A673 (cell line): Measurements from ENCODE around the gene HES5. TPM values are rescaled to one million over a fixed set of nuclear protein-coding genes. Genes with fewer than 3 reads are reported as not detected.

Experiments used
- BruUV-seq: library from RNA; stranded (reverse); fragments of 400-500 nt; replicated peaks from 2 replicates; lab custom pipeline; 2021; lab: Mats Ljungman, UMichigan
- CTCF ChIA-PET: fragments of 300-600 bp; sonication (Branson Sonifier 250); formaldehyde crosslinking; loops from one replicate; lab custom pipeline; 2022; ENCODE audit warnings: antibody characterized with exemption; lab: Charles Lee
- POLR2A ChIA-PET: fragments of 300-600 bp; sonication (Branson Sonifier 250); formaldehyde crosslinking; loops from one replicate; lab custom pipeline; 2022; ENCODE audit warnings: antibody characterized with exemption; ENCODE audit not compliant: low non-redundant PET; lab: Charles Lee
- DNase-seq: peaks from one replicate; pipeline ENCODE4 v3.0.0-alpha.2; 2015; ENCODE audit warnings: low spot score
- H3K27ac ChIP-seq: fragments of 200-600 bp; sonication (generic); 2 replicates; pipeline ENCODE4 v1.5.1; 2016; ENCODE audit warnings: mixed run types, low read depth, mild to moderate bottlenecking, mixed read lengths, antibody characterized with exemption, low read length; ENCODE audit not compliant: poor library complexity, severe bottlenecking
- H3K27me3 ChIP-seq: fragments of 200-600 bp; sonication (generic); replicated peaks from 2 replicates; pipeline ENCODE4 v1.6.1; 2017; ENCODE audit warnings: mixed run types, low read depth, mild to moderate bottlenecking, mixed read lengths, antibody characterized with exemption, low read length; ENCODE audit not compliant: insufficient read depth, poor library complexity
- H3K36me3 ChIP-seq: fragments of 200-600 bp; sonication (generic); 2 replicates; pipeline ENCODE4 v1.6.1; 2016; ENCODE audit warnings: mixed run types, mild to moderate bottlenecking, mixed read lengths, antibody characterized with exemption, low read length; ENCODE audit not compliant: insufficient read depth, poor library complexity, severe bottlenecking
- H3K4me1 ChIP-seq: fragments of 200-600 bp; sonication (generic); 2 replicates; pipeline ENCODE4 v1.6.1; 2017; ENCODE audit warnings: mixed run types, mild to moderate bottlenecking, mixed read lengths, antibody characterized with exemption, low read length; ENCODE audit not compliant: insufficient read depth, poor library complexity, severe bottlenecking
- H3K4me3 ChIP-seq: fragments of 200-600 bp; sonication (generic); 2 replicates; pipeline ENCODE4 v1.5.1; 2016; ENCODE audit warnings: low read depth, mixed run types, mild to moderate bottlenecking, mixed read lengths, low read length; ENCODE audit not compliant: poor library complexity, severe bottlenecking
- H3K9me3 ChIP-seq: fragments of 200-600 bp; sonication (generic); 2 replicates; pipeline ENCODE4 v1.6.1; 2016; ENCODE audit warnings: mixed run types, low read depth, mild to moderate bottlenecking, mixed read lengths, antibody characterized with exemption, low read length; ENCODE audit not compliant: poor library complexity, severe bottlenecking
- EZH2 ChIP-seq: fragments of 200-600 bp; sonication (generic); IDR thresholded peaks from 2 replicates; pipeline ENCODE4 v1.6.1; 2017; ENCODE audit warnings: borderline replicate concordance, low read depth, mild to moderate bottlenecking, mixed read lengths, antibody characterized with exemption, low read length; ENCODE audit not compliant: poor library complexity, severe bottlenecking
- intact Hi-C: fragments of 100-400 bp; cut with micrococcal nuclease; formaldehyde crosslinking; loops from one replicate; pipeline ENCODE4 v1.10.0; 2022; ENCODE audit not compliant: unreplicated experiment
- total RNA-seq: library from RNA; stranded (reverse); gene quantifications from 2 replicates; pipeline ENCODE4 v1.2.3, GENCODE V29; 2021
- TF ChIP-seq, protein P1 (sequence below): fragments of 300-800, 200-600 bp; sonication (generic); conservative IDR thresholded peaks from 2 replicates; pipeline ENCODE4 v1.5.1; 2017; ENCODE audit warnings: low read depth, mild to moderate bottlenecking, antibody characterized with exemption, low read length, moderate library complexity, mixed read lengths

HES5 gene
- total RNA-seq, 1 experiment from 2014 or later, result not detected

DNA sequence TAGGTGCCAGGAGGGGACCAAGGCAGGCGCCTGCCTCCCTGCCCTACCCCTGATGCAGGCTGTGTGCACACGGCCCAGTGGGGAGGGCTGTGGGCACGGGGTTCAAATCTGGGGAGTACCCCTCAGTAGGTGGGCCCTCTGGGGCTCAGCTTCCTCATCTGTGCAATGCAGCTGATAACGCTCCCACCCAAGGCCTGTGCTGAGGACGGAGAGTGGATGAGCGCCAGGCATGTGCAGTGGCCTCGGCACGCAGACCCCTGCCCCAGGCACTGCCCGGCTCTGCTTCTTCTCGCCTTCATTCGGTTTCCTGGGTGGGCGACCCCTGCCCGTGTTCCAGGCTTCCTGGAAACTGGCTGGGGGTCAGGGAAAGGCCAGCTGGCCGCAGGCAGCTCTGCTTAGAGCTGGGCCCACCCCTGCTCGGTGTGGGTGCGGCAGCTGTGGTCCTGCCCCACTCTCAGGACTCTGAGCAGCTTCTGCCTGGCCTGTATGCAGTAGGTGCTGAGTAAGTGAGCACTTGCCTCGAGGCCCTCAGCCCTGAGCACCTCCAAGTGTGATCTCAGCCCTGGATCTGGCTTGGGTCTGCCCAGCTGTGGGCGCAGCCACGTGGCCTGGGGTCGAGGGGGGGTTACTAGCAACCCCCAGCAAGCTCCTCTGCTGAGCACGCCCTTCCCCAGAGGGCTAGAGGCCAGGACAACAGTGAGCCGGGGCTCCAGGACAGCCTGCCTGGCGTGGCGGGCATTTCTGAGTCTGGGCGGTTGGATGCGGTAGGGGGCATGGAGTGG lies 14.2 kb upstream of the HES5 start:
- no peak for TF ChIP-seq EZH2
- TF ChIP-seq, protein P1, sequence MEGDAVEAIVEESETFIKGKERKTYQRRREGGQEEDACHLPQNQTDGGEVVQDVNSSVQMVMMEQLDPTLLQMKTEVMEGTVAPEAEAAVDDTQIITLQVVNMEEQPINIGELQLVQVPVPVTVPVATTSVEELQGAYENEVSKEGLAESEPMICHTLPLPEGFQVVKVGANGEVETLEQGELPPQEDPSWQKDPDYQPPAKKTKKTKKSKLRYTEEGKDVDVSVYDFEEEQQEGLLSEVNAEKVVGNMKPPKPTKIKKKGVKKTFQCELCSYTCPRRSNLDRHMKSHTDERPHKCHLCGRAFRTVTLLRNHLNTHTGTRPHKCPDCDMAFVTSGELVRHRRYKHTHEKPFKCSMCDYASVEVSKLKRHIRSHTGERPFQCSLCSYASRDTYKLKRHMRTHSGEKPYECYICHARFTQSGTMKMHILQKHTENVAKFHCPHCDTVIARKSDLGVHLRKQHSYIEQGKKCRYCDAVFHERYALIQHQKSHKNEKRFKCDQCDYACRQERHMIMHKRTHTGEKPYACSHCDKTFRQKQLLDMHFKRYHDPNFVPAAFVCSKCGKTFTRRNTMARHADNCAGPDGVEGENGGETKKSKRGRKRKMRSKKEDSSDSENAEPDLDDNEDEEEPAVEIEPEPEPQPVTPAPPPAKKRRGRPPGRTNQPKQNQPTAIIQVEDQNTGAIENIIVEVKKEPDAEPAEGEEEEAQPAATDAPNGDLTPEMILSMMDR, result no peak
- BruUV-seq, result no TSS peak

DNA sequence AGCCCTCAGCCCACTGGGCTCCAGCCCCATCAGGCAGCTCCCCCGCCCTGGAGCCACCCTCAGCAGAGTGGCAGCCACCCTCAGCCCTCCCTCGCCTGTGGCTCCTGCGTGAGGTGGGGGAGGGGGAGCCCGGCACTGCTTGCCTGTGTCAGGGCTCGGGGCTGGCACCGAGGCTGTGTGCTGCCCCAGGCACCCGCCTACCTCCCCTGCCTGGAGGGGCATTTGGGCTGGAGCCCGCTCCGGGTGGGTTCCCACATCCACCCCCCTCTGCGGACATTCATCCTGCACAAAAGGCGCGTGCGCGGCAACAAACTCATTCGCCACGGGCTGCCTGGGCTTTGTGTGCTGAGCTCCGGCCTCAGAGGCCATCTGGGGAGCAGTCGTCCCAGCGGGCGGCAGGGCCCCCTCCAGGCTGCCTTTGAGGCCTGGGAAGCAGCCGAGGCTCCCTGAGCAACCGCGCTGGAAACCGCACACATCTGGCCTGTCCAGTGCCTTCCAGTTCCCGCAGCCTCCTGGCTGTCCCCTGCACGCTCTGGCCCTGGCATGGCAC lies 13.6 kb upstream of the HES5 start:
- H3K4me3 ChIP-seq, result no peak overlapping the region
- ChIA-PET CTCF (no interaction called here), POLR2A (no interaction called here)
- no peak for DNase-seq
- H3K9me3 ChIP-seq, result no peaks in the 10 kb centered on the region
- H3K36me3 ChIP-seq, result no peaks in the 10 kb centered on the region
- no peak overlapping the region for H3K27ac ChIP-seq
- BruUV-seq, result no TSS peak
- TF ChIP-seq, protein P1, result no peak
- TF ChIP-seq EZH2, result no peak
- intact Hi-C loops, result no loop called here
- H3K27me3 ChIP-seq, result no peaks in the 10 kb centered on the region
- peaks cover 37% of the 10 kb centered on the region for H3K4me1 ChIP-seq

More for the DNA sequence above, 14.2 kb upstream of the HES5 start:
- ChIA-PET CTCF (no interaction called here), POLR2A (no interaction called here)
- Histone ChIP-seq H3K36me3 (no peaks in the 10 kb centered on the region), H3K9me3 (no peaks in the 10 kb centered on the region), H3K4me1 (peaks cover 37% of the 10 kb centered on the region), H3K27ac (no peak overlapping the region), H3K27me3 (no peaks in the 10 kb centered on the region), H3K4me3 (no peak overlapping the region)
- intact Hi-C loops, result no loop called here
- DNase-seq, result no peak

DNA sequence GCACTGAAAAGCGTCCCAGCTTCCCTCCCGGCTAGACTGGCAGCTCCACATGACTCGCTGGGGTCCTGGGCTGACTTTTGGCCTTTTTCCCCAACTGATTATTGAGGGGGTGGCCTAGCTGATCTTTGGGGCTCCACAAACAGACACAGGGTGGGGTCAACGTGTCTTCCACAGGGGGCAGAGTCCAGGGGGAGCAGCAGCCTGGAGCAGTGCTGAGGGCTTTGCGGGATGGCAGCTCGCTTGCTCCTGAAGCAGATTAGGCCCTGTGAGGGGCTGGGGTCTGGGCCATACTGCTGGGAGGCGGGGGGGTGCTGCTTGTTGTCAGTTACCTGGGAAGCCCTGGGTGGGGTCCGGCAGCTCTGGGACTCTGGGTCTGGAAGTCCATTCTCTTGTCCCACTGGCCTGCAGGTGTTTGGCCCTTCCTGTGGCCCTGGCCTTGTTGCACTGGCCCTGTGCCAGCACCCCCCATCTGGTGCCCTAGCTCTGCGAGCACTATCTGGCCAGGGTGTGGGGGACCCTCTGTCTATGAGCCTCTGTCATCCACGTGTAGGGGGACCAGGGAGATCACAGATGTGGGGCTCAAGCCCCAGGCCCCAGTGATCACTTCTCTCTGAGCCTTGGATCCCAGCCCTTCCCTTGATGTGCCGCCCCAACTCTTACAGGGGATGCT lies 12.3 kb upstream of the HES5 start:
- Histone ChIP-seq H3K9me3 (no peaks in the 10 kb centered on the region), H3K36me3 (no peaks in the 10 kb centered on the region), H3K27ac (no peak overlapping the region), H3K27me3 (no peaks in the 10 kb centered on the region), H3K4me1 (peaks cover 24% of the 10 kb centered on the region), H3K4me3 (no peak overlapping the region)
- no TSS peak for BruUV-seq
- intact Hi-C loops, result no loop called here
- no peak for DNase-seq
- ChIA-PET CTCF (no interaction called here), POLR2A (no interaction called here)
- TF ChIP-seq, protein P1, result no peak
- no peak for TF ChIP-seq EZH2
